Endometrium (tissue), 2 donors: Measurements from ENCODE around the gene CLBA1.

Source experiments
- FAIRE-seq: peaks from 2 replicates; lab custom pipeline; 2012; peaks lifted over from hg19 to GRCh38; lab: Jason Lieb, UNC
- donor health status: control.
- donor health status: control.

Gene CLBA1

DNA sequence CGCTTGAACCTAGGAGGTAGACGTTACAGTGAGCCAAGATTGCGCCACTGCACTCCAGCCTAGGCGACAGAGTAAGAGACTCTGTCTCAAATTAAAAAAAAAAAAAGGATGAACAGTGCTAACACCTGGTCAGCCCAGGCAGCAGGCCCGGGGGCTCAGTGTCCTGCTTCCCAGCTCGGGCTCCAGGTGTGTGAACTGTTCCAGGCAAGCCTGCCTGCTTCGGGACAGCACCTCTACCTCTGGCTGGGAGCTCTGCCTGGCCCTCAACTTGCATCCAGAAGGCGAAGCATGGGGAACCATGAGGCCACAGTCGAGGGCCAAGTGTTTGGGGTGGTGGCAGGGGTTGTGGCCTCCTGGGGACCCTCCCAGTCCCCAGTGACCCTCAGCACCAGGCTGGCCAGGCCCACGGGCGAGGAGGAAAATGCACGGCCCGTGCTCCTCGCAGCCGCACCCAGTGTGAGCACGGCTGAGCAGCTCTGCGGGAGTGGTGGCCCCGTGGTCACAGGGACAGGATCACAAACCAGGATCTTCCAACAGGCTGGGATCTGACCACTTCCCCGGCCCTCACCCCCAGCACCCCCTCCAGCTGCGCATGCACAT, 19.8 kb downstream of the CLBA1 start:
- no peak for FAIRE-seq

GRCh38 chr14:105005929-105006830, 20.6 kb downstream of the CLBA1 start:
- no peak for FAIRE-seq

GRCh38 chr14:105006831-105007592, 21.4 kb downstream of the CLBA1 start:
- FAIRE-seq: no peak

GRCh38 chr14:105007593-105008264, 22.1 kb downstream of the CLBA1 start:
- no peak for FAIRE-seq

DNA sequence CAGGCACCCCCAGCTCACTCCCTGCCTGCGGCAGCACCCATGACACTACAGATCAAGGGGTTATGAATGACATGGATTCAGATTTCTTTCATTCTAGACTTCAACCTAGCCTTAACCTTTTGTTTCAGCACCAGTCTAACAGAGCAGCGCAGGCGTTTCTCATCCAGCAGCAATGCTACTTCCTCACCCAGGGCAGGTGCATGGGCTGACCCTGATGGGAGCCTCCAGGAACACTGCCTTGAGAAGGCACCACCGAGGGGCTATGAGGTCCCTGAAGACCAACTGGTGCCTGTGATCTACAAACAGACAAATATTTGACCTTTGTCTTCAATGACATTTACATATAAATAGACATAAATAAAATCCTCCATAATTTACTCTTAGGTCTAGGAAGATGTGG, 24.5 kb downstream of the CLBA1 start:
- FAIRE-seq: no peak

DNA sequence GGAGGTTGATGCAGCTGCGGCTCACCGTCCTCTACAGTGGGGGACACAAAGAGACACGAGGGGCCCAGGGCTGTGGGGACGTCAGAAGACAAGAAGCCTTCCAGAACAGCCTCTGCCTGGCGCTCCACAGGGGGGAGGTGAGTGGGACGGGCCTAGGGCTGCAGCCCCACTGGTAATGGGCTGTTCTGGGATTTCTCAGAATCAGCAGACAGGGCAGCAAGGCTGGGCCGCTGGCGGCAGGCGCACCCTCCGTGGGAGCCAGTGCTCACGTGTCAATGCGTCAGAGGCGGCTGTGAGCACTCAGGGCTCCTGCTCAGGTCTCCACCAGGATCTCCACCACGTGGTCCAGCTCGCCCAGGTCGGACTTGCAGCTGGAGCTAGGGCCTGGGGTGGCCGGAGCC, 25.3 kb downstream of the CLBA1 start:
- FAIRE-seq: no peak

DNA sequence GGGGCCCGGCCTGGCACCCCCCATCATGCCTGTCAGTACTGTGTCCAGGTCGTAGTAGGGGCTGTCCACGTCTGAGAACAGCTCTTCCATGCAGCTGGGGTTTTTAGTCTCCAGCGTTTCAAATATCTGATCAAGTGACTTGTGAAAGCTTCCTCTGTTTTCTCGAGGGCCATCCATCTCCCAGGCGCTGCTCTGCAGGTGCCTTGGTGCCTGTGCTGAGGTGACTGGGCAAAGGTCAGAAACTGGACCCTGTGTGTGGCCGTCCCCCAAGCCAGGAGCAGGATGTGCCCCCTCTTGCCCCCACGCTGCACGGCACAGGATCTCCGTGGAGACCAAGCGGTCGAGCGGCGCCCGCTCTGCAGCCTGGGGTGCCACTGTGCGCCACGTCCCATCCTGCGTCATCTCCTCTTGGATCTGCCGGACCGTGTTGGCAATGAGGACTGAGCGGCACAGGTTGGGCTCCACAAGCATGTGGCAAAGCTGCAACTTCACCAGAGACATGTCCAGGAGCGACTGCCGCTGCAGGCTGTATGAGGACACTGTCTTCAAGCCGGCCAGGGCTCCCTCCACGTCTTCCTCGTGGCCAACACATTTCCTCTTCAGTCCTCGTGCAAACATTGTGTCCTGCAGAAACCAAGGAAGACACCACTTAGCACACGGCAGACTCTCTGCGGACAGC, 25.9 kb downstream of the CLBA1 start:
- no peak for FAIRE-seq

- no peak for FAIRE-seq
These were observed 26.8 kb downstream of the CLBA1 start for GRCh38 chr14:105012171-105012985.

GRCh38 chr14:105013150-105013785, 27.7 kb downstream of the CLBA1 start:
- no peak for FAIRE-seq

- FAIRE-seq: no peak
These were observed 28.4 kb downstream of the CLBA1 start for GRCh38 chr14:105014032-105014431.

- no peak for FAIRE-seq
These were observed 29.0 kb downstream of the CLBA1 start for GRCh38 chr14:105014631-105015030.

DNA sequence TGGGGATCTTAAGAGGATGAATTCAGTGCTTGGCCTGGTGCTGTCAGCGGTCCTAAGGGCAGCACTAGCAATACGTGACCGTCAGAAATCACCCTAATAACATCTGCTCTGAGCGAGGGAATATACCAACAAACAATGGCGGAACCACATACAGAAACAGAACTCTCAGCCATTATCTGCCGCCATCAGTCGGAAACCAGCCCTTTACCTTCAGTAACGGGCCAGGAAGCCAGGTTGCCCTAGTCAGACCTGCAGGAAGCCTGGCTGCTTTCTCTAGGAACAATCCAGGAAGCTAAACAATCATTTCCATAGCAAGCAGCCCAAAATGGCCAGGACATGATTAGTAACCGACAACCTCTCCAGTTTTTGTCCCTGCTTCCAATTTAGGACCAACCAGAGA, 29.7 kb downstream of the CLBA1 start:
- no peak for FAIRE-seq

DNA sequence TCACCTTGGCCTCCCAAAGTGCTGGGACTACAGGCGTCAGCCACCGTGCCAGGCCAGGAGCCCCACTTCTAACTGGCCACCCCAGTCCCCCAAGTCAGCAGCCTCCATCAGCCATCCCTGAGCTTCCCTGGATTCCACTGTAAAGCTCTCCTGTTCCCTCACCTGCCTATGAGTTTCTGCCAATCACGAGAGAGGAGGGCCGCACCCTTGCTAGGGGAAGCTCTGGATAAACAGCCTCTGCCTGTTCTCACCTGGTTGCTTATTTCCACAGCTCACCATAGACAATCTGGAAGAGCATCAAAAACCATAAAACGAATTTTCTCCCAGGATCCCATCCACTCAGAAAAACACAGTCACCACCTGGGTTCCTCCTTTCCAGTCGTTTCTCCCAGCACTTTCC, 30.3 kb downstream of the CLBA1 start:
- no peak for FAIRE-seq

DNA sequence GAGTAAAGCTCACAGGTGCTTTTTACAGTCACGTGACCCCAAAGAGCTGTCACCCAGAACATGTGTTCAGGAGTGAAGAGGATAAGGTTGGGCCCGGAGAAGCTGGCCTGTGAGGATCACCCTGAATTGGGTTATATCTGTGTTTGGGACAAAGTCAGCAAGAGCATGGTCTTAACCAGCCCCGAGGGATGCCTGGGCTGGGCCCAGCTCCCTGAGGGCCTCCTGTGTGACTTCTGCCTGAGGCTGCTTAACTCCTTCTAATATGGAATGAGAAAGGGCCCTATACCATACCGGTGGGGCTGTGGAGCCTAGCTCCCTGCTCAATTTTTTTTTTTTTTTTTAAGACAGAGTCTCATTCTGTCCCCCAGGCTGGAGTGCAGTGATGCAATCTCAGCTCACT, 32.8 kb downstream of the CLBA1 start:
- FAIRE-seq: no peak

GRCh38 chr14:105019861-105020814, 34.5 kb downstream of the CLBA1 start:
- no peak for FAIRE-seq

- no peak for FAIRE-seq
These were observed 35.4 kb downstream of the CLBA1 start, which contains the start of gene CDCA4 for GRCh38 chr14:105020815-105021655. Gene CDCA4, minus strand, starts transcription at chr14:105021083. Its CDS starts 9,154 bp downstream, at chr14:105011929.

DNA sequence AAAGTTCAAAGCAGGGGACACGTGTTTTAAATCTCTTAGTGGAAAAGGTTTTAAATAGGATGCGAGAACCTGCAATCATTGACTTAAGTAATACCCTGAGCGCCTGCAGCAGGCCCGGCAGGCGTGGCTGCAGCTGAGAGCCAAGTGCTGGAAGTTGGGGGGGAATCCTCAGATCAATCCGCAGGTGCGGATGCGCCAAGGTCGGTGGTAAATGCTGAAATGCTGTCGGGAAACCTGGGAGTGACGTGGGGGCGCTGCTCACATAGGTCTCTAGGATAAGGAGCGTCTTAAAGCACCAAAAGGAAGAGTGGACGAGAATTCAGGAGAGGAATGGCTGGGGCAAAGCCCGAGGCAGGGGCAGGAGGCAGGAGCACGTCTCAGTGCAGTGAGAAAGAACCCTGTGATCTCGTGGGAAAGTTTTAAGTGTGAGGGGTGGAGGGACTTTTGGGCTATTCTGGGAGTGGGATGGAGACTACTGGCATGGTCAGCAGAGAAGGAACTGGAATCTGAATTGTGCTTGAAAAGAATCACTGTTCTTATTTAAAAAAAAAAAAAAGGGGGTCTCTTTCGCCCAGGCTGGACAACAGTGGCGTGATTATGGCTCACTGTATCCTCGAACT, 36.2 kb downstream of the CLBA1 start:
- FAIRE-seq: no peak

DNA sequence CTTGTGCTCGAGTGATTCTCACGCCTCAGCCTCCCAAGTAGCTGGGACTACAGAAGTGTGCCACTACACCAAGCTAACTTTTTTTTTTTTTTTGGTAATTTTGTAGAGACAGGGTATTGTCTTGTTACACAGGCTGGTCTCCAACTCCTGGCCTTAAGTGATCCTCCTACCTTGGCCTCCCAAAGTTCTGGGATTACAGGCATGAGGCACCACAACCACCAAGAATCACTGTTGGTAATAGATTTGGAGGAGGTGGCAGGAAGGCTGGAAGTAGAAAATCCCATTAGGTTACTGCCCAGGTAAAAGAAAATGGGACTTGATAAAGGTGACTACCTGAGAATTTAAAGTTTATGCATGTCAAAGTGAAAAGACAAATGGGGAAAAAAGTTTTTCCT, 36.7 kb downstream of the CLBA1 start:
- no peak for FAIRE-seq
